ENCODE measurements around the gene ING5.

DNA sequence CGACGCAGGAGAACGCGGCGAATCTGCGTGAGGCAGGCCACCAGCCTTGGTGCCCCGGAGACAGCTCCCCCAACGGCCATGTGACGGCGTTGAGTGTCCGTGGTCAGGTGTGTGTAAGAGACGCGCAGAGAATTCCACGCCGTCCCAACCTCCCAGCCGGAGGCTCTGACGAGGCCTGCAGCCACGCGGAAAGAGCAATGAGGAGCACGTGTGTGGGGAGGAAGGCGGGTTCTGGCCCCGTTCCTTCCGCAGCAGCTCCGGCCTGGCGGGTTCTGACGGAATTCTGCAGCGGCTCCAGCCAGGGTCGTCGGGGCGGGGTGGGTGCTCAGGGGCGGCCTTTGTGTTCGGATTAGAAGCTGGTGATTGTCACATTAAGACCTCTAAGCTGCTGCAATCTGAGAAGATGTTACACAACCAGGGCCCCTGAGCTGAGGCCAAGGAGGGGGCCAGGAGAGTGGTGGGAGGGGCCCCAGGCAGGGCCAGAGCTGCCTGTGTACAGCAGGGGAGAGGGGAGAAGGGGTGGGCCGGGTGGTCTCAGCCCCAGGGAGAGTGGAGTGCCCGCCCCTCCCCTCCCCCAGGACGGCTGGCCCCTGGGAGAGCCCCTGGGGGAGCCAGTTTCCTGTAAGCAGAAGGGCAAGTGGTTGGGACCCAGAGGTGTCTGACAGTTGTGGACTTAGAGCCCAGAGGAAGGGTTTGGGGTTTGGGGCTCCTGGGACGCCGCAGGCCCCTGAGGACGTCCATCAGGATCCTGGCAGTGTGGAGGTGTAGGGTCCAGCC is 69.6 kb downstream of the ING5 start:
- TF ChIP-seq, protein P1, sequence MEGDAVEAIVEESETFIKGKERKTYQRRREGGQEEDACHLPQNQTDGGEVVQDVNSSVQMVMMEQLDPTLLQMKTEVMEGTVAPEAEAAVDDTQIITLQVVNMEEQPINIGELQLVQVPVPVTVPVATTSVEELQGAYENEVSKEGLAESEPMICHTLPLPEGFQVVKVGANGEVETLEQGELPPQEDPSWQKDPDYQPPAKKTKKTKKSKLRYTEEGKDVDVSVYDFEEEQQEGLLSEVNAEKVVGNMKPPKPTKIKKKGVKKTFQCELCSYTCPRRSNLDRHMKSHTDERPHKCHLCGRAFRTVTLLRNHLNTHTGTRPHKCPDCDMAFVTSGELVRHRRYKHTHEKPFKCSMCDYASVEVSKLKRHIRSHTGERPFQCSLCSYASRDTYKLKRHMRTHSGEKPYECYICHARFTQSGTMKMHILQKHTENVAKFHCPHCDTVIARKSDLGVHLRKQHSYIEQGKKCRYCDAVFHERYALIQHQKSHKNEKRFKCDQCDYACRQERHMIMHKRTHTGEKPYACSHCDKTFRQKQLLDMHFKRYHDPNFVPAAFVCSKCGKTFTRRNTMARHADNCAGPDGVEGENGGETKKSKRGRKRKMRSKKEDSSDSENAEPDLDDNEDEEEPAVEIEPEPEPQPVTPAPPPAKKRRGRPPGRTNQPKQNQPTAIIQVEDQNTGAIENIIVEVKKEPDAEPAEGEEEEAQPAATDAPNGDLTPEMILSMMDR (IDR thresholded peaks at IDR 0.05), result no peak
- TF ChIP-seq POLR2A (IDR thresholded peaks at IDR 0.05), result no peak

All from uterus (tissue), 2 donors.